Right renal cortex interstitium (tissue), 3 donors: ENCODE measurements around the gene PIP5K1B. TPM values are rescaled to one million over a fixed set of nuclear protein-coding genes. Genes with fewer than 3 reads are reported as not detected.

Experiments
- DNase-seq, 3 donors: peaks; one replicate each; pipeline ENCODE4 v3.0.0-alpha.2; 2013; ENCODE audit warnings: low read depth in 3 of 3, low spot score in 2 of 3
- polyA plus RNA-seq, 3 donors: library from polyadenylated mRNA; unstranded; fragments of 120-200 nt; gene quantifications; one replicate each; pipeline ENCODE4 v1.2.1, GENCODE V29; 2013; ENCODE audit not compliant: insufficient read length in 3 of 3

The PIP5K1B gene
- polyA plus RNA-seq, 3 donors, result 7.7 to 8.5 (median 8.3) TPM

- DNase-seq, result no peak
Observed at GRCh38 chr9:68706363-68707201, 1.5 kb downstream of the PIP5K1B start.

- DNase-seq, result no peak
Observed at GRCh38 chr9:68707801-68708488, 2.9 kb downstream of the PIP5K1B start.

GRCh38 chr9:68708513-68708912 lies 3.5 kb downstream of the PIP5K1B start:
- no peak for DNase-seq

- no peak for DNase-seq
Observed at GRCh38 chr9:68709291-68710110, 4.5 kb downstream of the PIP5K1B start.

GRCh38 chr9:68710111-68710471 lies 5.1 kb downstream of the PIP5K1B start:
- no peak for DNase-seq

GRCh38 chr9:68711281-68711680 lies 6.2 kb downstream of the PIP5K1B start:
- no peak for DNase-seq

GRCh38 chr9:68711932-68712331 lies 6.9 kb downstream of the PIP5K1B start:
- DNase-seq, result no peak

GRCh38 chr9:68714416-68715180 lies 9.6 kb downstream of the PIP5K1B start:
- no peak for DNase-seq

GRCh38 chr9:68715181-68715456 lies 10.1 kb downstream of the PIP5K1B start:
- DNase-seq, result no peak

- DNase-seq, result no peak
Observed at GRCh38 chr9:68717552-68718443, 12.8 kb downstream of the PIP5K1B start.

GRCh38 chr9:68719847-68720246 lies 14.8 kb downstream of the PIP5K1B start:
- no peak for DNase-seq

- DNase-seq, result no peak
Observed at GRCh38 chr9:68720656-68721313, 15.7 kb downstream of the PIP5K1B start.

- DNase-seq, result no peak
Observed at GRCh38 chr9:68721666-68722330, 16.8 kb downstream of the PIP5K1B start.

GRCh38 chr9:68725070-68725469 lies 20.0 kb downstream of the PIP5K1B start:
- no peak for DNase-seq

GRCh38 chr9:68726489-68726888 lies 21.4 kb downstream of the PIP5K1B start:
- no peak for DNase-seq

GRCh38 chr9:68727636-68728035 lies 22.6 kb downstream of the PIP5K1B start:
- DNase-seq, result no peak

GRCh38 chr9:68728731-68729130 lies 23.7 kb downstream of the PIP5K1B start:
- no peak for DNase-seq

- DNase-seq, result no peak
Observed at GRCh38 chr9:68730570-68731235, 25.7 kb downstream of the PIP5K1B start.
